NK-92 (cell line): ENCODE results near the gene SCYL3.
"Not testable (repeated sequence)": the region's sequence is repeated elsewhere in the genome, so short reads cannot be mapped to it uniquely, and the experiment has no call there.

ENCODE experiments used
- DNase-seq: peaks from one replicate; lab custom pipeline; 2025; ENCODE audit not compliant: unreplicated experiment; lab: John Stamatoyannopoulos, UW

The SCYL3 gene

GRCh38 chr1:169829671-169830070 is 64.0 kb downstream of the SCYL3 start:
- DNase-seq = no peak

DNA sequence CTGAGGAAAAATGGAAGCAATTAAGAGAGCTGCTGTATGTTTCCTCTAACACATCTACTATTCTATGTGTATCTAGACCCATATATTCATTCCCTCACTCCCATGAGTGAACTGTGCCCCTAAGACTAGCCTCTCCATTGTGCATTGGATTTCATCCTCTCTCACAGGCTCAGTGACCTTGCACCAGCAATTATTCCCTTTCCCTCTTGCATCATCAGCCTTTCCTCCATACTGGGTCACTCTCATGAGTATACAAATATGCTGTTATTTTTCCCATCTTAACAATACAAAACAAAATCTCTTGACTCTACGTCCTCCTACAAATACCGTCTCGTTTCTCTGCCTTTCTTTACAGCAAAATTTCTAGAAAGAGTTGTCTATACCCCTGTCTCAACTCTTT is 69.5 kb downstream of the SCYL3 start:
- no peak for DNase-seq

GRCh38 chr1:169821500-169821899 is 72.2 kb downstream of the SCYL3 start:
- no peak for DNase-seq

DNA sequence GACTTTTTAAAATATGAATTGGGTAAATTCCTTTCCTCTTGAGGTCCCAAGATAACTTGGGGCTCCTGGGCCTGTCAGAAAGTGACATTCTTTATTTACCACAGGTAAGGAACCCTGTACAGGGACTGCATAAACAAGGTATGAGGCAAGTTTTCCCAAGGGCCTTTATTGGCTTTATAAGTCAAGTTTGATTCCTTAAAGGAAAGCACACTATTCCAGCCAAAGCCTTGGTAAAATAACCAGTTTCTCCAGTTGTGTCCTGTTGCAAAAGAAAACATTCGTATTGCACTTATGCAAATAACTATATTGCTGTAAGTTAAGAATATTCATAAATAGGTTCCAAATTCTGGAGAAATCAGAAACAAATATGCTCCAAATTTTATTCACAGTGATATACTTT is 77.1 kb downstream of the SCYL3 start:
- DNase-seq = no peak

DNA sequence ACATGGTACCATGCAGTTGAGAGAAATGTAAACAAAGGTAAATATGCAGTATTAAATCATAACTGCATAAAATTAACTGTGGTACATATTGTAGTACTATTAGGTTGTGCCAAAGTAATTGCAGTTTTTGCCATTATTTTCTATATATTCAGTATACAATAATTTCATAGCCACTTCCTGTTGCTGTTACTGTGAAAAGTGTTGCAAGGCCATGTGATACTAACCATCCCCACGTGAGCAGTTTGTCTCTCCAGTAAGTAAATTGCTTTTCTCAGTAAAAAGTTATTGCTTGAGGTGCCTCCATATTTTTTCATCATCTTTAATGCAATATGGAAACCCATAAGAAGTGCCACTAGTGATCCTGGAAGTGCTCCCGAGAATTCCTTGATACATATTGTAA is 79.4 kb downstream of the SCYL3 start:
- DNase-seq = no peak

DNA sequence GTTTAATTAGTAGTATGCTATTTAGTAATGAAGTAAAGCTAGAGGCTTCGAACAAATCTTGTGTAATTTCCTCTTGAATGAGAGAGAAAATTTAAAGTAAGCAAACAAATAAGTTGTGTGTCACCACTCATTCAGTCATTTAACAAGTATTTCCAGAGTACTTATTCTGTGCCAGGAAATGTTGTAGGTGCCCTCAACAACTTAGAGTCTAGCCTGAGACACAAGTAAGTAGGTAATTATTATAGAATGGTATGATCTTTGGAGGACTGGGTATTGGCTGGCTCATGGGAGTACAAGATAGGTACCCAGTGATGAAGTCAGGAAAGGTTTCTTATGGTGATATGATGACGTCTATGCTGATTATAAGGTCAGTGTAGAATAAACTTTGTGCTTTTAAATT is 81.6 kb downstream of the SCYL3 start:
- no peak for DNase-seq

DNA sequence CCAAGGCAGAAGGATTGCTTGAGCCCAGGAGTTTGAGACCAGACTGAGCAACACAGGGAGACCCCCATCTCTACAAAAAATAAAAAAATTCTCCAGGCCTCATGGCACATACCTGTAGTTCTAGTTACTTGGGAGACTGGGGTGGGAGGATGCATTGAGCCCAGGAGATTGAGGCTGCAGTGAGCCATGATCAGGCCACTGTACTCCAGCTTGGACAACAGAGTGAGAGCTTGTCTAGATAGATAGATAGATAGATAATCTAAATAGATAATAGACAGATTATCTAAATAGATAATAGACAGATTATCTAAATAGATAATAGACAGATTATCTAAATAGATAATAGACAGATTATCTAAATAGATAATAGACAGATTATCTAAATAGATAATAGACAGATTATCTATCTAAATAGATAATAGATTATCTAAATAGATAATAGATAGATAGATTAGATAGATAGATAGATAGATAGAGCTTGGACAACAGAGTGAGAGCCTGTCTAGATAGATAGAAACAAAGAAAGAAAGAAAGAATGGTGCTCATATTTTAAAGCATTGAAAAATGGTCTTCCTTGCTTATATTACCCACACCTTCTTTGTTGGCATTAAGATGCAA is 82.2 kb downstream of the SCYL3 start:
- DNase-seq = not testable (repeated sequence)

DNA sequence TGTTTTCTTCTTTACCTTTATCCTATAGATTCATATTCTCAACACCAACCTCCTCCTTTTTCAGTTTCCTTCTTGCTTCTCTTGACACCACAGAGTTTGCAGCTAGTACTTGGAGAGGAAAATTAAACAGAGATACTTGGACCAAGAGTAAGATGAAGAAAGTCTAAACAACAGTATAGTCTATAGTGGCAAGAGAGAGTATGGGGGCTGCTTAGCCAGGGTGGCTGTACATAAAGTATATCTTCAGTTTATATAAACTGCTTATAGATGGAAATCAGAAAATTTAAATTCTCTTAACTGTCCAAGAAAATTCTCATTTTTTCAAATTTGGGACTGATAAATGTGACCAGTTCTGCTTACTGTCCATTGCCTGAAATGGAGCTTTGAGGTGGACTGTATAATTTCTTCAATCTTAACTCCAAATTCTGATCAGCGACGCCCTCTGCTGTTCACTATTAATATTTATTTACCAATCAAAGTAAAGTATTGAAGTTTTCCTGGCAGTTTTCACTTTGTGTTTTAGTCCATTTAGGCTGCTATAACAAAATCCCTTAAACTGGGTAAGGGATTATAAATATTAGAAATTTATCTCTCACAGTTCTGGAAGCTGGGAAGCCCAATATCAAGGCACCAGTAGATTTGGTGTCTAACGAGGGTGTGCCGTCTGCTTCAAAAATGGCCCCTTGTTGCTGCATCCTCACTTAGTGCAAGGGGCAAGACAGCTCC is 84.2 kb downstream of the SCYL3 start:
- DNase-seq = no peak

DNA sequence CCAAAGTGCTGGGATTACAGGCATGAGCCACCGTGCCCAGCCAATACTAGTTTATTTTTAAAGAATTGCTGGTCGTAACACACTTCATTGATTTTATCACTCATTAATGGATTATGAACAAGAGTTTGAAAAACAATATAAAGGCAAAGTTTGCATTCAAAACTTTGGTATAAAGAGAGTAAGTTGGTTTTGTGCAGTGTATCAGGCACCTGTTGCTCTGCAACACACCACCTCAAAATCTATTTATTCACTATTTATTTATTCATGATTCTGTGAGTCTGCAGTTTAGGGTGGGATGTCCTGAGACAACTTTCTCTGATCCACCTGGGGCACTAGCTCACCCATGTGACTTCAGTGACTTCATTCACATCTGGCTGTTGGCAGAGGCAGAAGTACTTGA is 88.8 kb downstream of the SCYL3 start:
- DNase-seq = no peak

- no peak for DNase-seq
These were observed 90.8 kb downstream of the SCYL3 start for GRCh38 chr1:169802888-169803287.
